ENCODE measurements around the gene ARHGAP22.

ARHGAP22 gene

GRCh38 chr10:48627984-48628609, 23.2 kb upstream of the ARHGAP22 start:
- H3K27ac ChIP-seq = no peak overlapping the region
- TF ChIP-seq ZFX (IDR thresholded peaks at IDR 0.05; ENCODE audit: borderline replicate concordance) (no peak), CTCF (IDR thresholded peaks at IDR 0.05) (no peak)

GRCh38 chr10:48626986-48627731, 22.3 kb upstream of the ARHGAP22 start:
- H3K27ac ChIP-seq = no peak overlapping the region
- TF ChIP-seq ZFX (IDR thresholded peaks at IDR 0.05; ENCODE audit: borderline replicate concordance) (no peak), CTCF (IDR thresholded peaks at IDR 0.05) (no peak)

- no peak for TF ChIP-seq CTCF (IDR thresholded peaks at IDR 0.05)
- TF ChIP-seq ZFX (IDR thresholded peaks at IDR 0.05; ENCODE audit: borderline replicate concordance) = no peak
- H3K27ac ChIP-seq = no peak overlapping the region
Observed at GRCh38 chr10:48626447-48626846, 21.6 kb upstream of the ARHGAP22 start.

- no peak for TF ChIP-seq CTCF (IDR thresholded peaks at IDR 0.05)
- TF ChIP-seq ZFX (IDR thresholded peaks at IDR 0.05; ENCODE audit: borderline replicate concordance) = no peak
- no peak overlapping the region for H3K27ac ChIP-seq
Observed at GRCh38 chr10:48625826-48626134, 20.9 kb upstream of the ARHGAP22 start.

- no peak overlapping the region for H3K27ac ChIP-seq
- no peak for TF ChIP-seq CTCF (IDR thresholded peaks at IDR 0.05)
- TF ChIP-seq ZFX (IDR thresholded peaks at IDR 0.05; ENCODE audit: borderline replicate concordance) = no peak
Observed at GRCh38 chr10:48623607-48624132, 18.8 kb upstream of the ARHGAP22 start.

- TF ChIP-seq CTCF (IDR thresholded peaks at IDR 0.05) (no peak), ZFX (IDR thresholded peaks at IDR 0.05; ENCODE audit: borderline replicate concordance) (no peak)
- no peak overlapping the region for H3K27ac ChIP-seq
Observed at GRCh38 chr10:48623009-48623408, 18.1 kb upstream of the ARHGAP22 start.

GRCh38 chr10:48620719-48621118, 15.8 kb upstream of the ARHGAP22 start:
- no peak overlapping the region for H3K27ac ChIP-seq
- TF ChIP-seq CTCF (IDR thresholded peaks at IDR 0.05) (no peak), ZFX (IDR thresholded peaks at IDR 0.05; ENCODE audit: borderline replicate concordance) (no peak)
